ENCODE data around the gene RXFP4.
"Not testable (repeated sequence)": the region's sequence is repeated elsewhere in the genome, so short reads cannot be mapped to it uniquely, and the experiment has no call there.

The RXFP4 gene

DNA sequence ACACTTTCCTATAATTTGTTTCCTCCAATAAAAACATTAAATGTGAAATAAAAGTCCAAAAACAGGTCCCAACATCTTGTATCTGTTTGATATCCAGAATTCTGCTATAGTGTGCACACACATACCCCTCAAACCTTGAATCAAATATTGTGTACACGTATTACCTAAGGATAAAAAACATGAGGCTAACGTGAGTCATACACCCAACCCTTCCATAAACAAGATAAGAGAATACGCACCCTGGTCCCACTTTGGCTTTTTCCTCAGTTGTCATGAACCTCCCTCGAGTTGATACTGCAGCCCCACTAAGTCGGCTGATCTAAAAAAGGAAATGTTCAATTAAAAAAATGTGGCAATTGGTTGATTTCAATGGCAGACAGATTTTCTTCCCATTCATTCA is 12.4 kb upstream of the RXFP4 start:
- H3K4me3 ChIP-seq (ENCODE audit: control insufficient read depth, low read depth, low read length) = no peak overlapping the region
- TF ChIP-seq, protein P1, sequence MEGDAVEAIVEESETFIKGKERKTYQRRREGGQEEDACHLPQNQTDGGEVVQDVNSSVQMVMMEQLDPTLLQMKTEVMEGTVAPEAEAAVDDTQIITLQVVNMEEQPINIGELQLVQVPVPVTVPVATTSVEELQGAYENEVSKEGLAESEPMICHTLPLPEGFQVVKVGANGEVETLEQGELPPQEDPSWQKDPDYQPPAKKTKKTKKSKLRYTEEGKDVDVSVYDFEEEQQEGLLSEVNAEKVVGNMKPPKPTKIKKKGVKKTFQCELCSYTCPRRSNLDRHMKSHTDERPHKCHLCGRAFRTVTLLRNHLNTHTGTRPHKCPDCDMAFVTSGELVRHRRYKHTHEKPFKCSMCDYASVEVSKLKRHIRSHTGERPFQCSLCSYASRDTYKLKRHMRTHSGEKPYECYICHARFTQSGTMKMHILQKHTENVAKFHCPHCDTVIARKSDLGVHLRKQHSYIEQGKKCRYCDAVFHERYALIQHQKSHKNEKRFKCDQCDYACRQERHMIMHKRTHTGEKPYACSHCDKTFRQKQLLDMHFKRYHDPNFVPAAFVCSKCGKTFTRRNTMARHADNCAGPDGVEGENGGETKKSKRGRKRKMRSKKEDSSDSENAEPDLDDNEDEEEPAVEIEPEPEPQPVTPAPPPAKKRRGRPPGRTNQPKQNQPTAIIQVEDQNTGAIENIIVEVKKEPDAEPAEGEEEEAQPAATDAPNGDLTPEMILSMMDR (IDR thresholded peaks at IDR 0.05; ENCODE audit: control insufficient read depth, insufficient read depth, low read depth, low read length, missing control alignments) = no peak
- DNase-seq (ENCODE audit: low read depth) = no peak

DNA sequence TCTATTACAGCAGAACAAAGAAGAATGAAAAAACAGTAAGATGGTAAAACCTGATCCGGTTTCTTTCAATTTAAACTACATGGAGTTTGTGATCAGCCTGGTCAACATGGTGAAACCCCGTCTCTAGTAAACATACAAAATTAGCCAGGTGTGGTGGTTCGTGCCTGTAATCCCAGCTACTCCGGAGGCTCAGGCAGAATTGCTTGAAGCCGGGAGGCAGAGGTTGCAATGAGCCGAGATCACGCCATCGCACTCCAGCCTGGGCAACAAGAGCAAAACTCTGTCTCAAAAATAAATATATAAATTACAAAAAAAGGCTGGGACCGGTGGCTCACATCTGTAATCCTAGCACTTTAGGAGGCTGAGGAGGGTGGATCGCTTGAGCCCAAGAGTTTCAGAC is 10.7 kb upstream of the RXFP4 start:
- not testable (repeated sequence) for H3K4me3 ChIP-seq (ENCODE audit: control insufficient read depth, low read depth, low read length); DNase-seq (ENCODE audit: low read depth)

DNA sequence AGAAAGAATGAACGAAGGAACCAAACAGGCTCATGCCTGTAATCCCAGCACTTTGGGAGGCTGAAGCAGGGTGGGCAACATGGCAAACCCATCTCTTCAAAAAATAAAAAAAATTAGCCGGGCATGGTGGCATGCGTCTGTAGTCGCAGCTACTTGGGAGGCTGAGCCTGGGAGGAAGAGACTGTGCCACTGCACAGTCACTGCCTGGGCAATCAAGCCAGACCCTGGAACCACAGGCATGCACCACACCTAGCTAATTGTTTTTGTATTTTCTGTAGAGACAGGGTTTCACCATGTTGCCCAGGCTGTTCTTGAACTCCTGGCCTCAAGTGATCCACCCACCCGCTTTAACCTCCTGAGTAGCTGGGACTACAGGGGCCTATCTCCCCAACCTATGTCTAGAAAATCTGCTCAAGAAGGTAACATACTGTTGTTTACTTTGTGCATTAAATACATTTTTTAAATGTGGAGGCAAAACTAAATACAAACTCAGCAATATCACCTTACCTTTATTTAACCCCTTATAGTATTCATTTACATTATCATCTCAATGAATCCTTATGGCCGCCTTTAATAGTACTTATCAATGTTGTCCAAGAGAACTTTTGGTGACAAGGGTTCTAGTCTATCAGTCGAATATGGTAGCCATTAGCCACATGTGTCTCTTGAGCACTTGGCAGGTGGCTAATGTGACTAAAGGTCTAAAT is 10.0 kb upstream of the RXFP4 start:
- no peak for DNase-seq (ENCODE audit: low read depth)
- no peak overlapping the region; the same call in 1 of the 2 replicates for H3K4me3 ChIP-seq (ENCODE audit: control insufficient read depth, low read depth, low read length)
- TF ChIP-seq, protein P1 (IDR thresholded peaks at IDR 0.05; ENCODE audit: control insufficient read depth, insufficient read depth, low read depth, low read length, missing control alignments) = no peak

DNA sequence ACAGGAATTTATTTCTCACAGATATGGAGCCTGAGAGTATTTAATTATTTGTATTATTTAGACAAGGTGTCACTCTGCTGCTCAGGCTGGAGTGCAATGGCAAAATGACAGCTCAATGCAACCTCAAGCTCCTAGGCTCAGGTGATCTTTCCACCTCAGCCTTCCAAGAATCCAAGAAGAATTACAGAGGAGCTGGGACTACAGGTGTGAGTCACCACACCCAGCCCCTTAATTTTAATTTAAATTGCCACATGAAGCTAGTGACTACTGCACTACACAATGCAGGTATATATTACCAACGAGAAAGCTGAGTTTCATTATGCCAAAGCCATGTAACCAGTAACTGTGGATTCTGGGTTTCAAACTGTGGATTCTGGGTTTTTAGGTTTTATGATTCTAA is 9.4 kb upstream of the RXFP4 start:
- no peak overlapping the region for H3K4me3 ChIP-seq (ENCODE audit: control insufficient read depth, low read depth, low read length)
- TF ChIP-seq, protein P1 (IDR thresholded peaks at IDR 0.05; ENCODE audit: control insufficient read depth, insufficient read depth, low read depth, low read length, missing control alignments) = no peak
- no peak for DNase-seq (ENCODE audit: low read depth)

DNA sequence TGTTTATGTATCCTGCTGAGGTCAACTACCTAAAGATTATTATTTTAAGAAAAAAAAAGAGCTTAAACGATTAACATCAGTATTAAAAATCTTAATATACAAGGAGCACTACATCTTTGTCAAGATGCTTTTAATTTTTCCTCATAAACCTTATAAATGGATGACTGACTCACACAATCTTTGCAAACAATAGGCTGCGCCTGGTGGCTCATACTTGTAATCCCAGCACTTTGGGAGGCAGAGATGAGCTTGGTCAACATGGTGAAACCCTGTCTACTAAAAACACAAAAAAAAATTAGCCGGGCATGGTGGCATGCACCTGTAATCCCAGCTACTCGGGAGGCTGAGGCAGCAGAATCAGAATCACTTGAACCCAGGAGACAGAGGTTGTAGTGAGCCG is 9.0 kb upstream of the RXFP4 start:
- TF ChIP-seq, protein P1 (IDR thresholded peaks at IDR 0.05; ENCODE audit: control insufficient read depth, insufficient read depth, low read depth, low read length, missing control alignments) = no peak
- H3K4me3 ChIP-seq (ENCODE audit: control insufficient read depth, low read depth, low read length) = no peak overlapping the region
- no peak for DNase-seq (ENCODE audit: low read depth)

DNA sequence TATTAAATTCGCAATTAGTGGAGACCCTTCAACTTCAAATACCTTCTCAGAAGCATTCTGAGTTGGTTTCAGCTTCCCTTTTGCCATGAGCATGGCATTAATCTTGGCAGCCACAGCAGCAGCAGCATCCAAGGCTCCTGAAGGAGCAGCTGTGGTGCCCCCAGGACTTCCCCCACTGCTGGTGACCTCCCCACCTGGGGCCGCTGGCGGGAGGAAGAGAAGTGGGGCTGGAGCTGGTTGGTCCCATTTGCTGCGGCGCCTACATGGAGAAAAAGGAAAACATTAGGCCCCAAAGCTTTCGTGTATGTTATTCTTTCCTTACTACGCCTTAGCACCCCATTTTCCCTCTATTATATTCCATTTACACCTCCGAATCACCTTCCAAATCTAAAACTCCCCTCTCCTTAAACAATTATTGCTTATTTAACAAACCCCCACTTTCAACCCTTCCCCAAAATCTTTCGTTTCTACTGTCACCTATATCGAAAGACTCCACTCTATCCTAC is 7.8 kb upstream of the RXFP4 start:
- TF ChIP-seq, protein P1 (IDR thresholded peaks at IDR 0.05; ENCODE audit: control insufficient read depth, insufficient read depth, low read depth, low read length, missing control alignments) = no peak
- peak overlapping the region; percentile 89 for H3K4me3 ChIP-seq (ENCODE audit: control insufficient read depth, low read depth, low read length)
- DNase-seq (ENCODE audit: low read depth) = no peak

DNA sequence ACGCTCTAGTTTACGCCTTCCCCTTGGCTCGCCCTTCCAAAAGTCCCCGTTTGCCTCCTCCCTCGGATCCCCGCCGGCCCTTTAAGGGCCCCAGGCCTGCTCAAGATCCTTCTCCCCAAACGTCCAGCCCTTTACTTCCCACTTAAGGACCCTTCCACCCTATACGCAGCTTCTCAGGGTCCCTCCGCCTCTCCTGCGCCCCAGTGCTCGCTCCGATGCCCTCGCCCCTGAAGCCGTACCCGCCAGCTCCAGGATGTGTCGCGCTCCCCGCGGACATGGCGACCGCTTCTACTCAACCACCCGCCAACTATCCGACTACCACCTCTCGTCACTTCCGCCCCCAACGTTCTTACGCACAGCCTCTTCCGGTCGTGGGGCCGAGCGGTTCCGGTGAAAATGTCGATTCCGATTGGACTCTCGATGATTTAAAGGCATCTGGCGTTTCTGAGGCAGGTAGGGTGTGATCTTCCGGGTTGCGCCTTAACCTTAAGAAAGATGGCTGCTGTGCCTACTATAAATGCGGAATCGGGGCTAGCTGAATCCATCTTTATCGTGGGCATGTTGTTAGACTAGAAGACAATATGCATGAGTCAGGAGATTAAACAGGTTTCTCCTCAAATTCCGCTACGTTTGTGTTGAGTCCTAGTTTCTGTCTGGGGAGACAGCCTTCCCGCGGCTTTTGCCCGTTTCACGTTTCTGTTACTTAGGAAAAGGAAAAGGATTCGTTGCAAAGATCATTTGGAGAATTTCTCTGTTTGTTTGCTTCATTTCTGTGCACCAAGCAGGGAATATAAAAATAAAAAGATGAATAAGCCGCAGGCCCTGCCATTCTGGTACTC is 7.1 kb upstream of the RXFP4 start, which contains the start of gene KHDC4:
Gene KHDC4, minus strand, starts transcription at position 317 of the 839 bp plus-strand sequence. Its CDS starts 40 bp downstream, at position 277.
- peak; percentile 93 for DNase-seq (ENCODE audit: low read depth)
- TF ChIP-seq, protein P1 (IDR thresholded peaks at IDR 0.05; ENCODE audit: control insufficient read depth, insufficient read depth, low read depth, low read length, missing control alignments) = no peak
- H3K4me3 ChIP-seq (ENCODE audit: control insufficient read depth, low read depth, low read length) = peak within 1 kb of the TSS; percentile 89

Measured in AG09309 (cell line).